KMS-11 (cell line): ENCODE data around the gene S100PBP.
A peak's percentile ranks its signal among the peaks of the same experiment; 100 is the strongest.

Experiments used
- H2AFZ ChIP-seq: fragments of 200-600 bp; sonication (generic); 2 replicates; pipeline ENCODE4 v1.6.1; 2016; ENCODE audit warnings: antibody characterized with exemption, mixed run types, low read depth
- H3K27ac ChIP-seq: fragments of 200-600 bp; sonication (generic); 2 replicates; pipeline ENCODE4 v1.6.1; 2016; ENCODE audit warnings: mild to moderate bottlenecking, mixed run types
- H3K27me3 ChIP-seq: fragments of 200-600 bp; sonication (generic); 2 replicates; pipeline ENCODE4 v1.6.1; 2017; ENCODE audit warnings: mild to moderate bottlenecking, low read depth, mixed run types, moderate library complexity; ENCODE audit not compliant: insufficient read depth
- H3K36me3 ChIP-seq: fragments of 200-600 bp; sonication (generic); 2 replicates; pipeline ENCODE4 v1.6.1; 2017; ENCODE audit warnings: mild to moderate bottlenecking, mixed run types; ENCODE audit not compliant: insufficient read depth
- H3K4me1 ChIP-seq: fragments of 200-600 bp; sonication (generic); 2 replicates; pipeline ENCODE4 v1.6.1; 2016; ENCODE audit warnings: mild to moderate bottlenecking, low read depth, mixed run types; ENCODE audit not compliant: poor library complexity, severe bottlenecking
- H3K4me2 ChIP-seq: fragments of 200-600 bp; sonication (generic); 2 replicates; pipeline ENCODE4 v1.7.0; 2016; ENCODE audit warnings: mild to moderate bottlenecking, mixed run types
- H3K4me3 ChIP-seq: fragments of 200-600 bp; sonication (generic); IDR thresholded peaks from 2 replicates; pipeline ENCODE4 v1.6.1; 2017; ENCODE audit warnings: low read depth, low read length, mixed read lengths; ENCODE audit not compliant: insufficient read depth
- H3K79me2 ChIP-seq: fragments of 200-600 bp; sonication (generic); 2 replicates; pipeline ENCODE4 v1.6.1; 2016; ENCODE audit warnings: low read depth, mixed run types; ENCODE audit not compliant: insufficient read depth
- H3K9ac ChIP-seq: fragments of 200-600 bp; sonication (generic); 2 replicates; pipeline ENCODE4 v1.6.1; 2016; ENCODE audit warnings: mild to moderate bottlenecking, mixed run types
- H4K20me1 ChIP-seq: fragments of 200-600 bp; sonication (generic); 2 replicates; pipeline ENCODE4 v1.6.1; 2016; ENCODE audit warnings: mild to moderate bottlenecking, mixed run types; ENCODE audit not compliant: insufficient read depth
- TF ChIP-seq, protein P1 (sequence below): fragments of 200-600 bp; sonication (generic); conservative IDR thresholded peaks from 2 replicates; pipeline ENCODE4 v1.6.1; 2017; ENCODE audit warnings: low read depth, mild to moderate bottlenecking, antibody characterized with exemption, low read length, moderate library complexity, mixed read lengths

S100PBP gene

DNA sequence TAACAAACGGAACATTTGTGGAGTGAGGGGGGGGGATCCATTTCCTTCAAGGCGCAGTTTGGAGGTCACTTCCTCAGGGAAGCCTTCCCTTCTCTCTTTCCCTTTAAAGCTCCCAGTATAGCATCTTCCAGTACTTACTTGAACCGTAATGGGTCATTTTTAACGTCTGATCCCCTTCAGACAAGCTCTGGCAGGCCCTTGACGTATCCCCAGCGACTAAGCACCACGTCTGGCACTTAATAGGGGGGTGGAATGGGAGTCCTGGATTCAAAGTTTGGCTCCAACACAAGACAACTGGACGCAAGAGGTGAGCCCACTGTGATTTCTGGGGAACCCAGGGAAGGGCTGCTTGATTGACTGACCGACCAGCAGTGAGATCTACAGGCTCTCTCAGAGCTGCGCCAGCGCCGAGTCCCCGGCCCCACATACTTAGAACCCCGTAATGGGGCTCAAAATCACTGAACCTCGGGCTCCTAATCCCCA is 736 bp upstream of the S100PBP start:
- peak overlapping the region; percentile 96 for H3K4me2 ChIP-seq
- 0 out of 2 replicates have a peak, but pooled peaks cover 4% of the 10 kb centered on the region for H3K36me3 ChIP-seq
- peak overlapping the region; percentile 89 for H3K9ac ChIP-seq
- H3K79me2 ChIP-seq = peaks cover 98% of the 10 kb centered on the region
- peaks cover 57% of the 10 kb centered on the region for H3K4me1 ChIP-seq
- peak overlapping the region; percentile 65 for H3K4me3 ChIP-seq
- peak overlapping the region; percentile 26; the same call in 1 of the 2 replicates for H2AFZ ChIP-seq
- peak overlapping the region; percentile 82 for H3K27ac ChIP-seq
- H3K27me3 ChIP-seq = no peaks in the 10 kb centered on the region
- H4K20me1 ChIP-seq = peaks cover 14% of the 10 kb centered on the region
- TF ChIP-seq, protein P1, sequence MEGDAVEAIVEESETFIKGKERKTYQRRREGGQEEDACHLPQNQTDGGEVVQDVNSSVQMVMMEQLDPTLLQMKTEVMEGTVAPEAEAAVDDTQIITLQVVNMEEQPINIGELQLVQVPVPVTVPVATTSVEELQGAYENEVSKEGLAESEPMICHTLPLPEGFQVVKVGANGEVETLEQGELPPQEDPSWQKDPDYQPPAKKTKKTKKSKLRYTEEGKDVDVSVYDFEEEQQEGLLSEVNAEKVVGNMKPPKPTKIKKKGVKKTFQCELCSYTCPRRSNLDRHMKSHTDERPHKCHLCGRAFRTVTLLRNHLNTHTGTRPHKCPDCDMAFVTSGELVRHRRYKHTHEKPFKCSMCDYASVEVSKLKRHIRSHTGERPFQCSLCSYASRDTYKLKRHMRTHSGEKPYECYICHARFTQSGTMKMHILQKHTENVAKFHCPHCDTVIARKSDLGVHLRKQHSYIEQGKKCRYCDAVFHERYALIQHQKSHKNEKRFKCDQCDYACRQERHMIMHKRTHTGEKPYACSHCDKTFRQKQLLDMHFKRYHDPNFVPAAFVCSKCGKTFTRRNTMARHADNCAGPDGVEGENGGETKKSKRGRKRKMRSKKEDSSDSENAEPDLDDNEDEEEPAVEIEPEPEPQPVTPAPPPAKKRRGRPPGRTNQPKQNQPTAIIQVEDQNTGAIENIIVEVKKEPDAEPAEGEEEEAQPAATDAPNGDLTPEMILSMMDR = no peak

DNA sequence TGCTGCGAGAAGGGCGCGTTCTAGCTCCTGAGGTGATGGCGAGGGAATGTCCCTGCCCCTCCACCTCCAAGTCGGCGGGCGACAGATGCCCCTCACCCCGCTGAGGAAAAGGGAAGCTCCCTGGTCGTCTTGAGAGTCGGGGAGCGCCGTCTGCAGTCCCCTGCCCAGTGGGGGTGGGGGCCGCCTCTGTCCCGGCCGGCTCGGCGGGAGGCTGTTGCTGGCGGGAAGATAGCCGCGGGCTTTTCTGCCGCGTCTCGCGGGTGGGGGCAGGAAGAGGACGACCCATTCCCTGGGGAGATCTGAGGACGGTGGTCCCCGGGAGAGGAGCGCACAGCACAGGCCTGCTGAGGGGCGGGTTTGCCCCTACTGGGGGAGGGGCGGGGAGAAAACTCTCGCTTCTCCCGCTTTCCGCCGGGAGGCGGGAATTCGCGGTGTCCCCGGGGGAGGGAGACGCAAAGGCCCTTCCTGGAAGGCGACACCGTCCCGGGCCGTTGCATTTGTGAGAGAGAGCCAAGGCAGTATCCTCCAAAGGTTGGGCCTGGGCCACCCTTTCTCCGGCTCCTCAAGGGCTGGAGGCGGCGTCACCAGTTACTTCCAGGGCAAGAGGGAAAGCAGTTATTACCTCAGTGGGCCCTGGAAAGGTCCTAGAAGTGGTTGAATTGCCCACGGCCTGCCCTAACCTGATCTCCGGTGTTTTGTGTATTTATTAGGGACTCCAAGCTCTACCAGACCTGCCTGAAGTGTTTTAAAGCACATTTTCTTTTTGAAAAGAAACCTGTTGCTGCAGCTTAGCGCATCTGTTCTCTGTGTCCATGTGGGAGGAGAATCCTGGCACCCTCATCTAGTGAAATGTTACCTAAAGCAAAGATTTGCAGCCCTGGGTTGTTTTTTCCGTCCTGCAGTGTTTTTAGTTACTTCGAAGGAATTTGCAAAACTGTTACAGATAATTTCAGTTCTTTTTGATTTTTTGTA is 648 bp downstream of the S100PBP start:
- Histone ChIP-seq H3K4me3 (peak overlapping the region; percentile 71), H3K27me3 (no peaks in the 10 kb centered on the region), H4K20me1 (peaks cover 7% of the 10 kb centered on the region), H3K79me2 (peaks cover 98% of the 10 kb centered on the region), H2AFZ (0 out of 2 replicates have a peak overlapping the region, but pooled peaks have one; percentile 28), H3K36me3 (0 out of 2 replicates have a peak, but pooled peaks cover 4% of the 10 kb centered on the region), H3K4me2 (peak overlapping the region; percentile 94), H3K27ac (peak overlapping the region; percentile 92), H3K9ac (peak overlapping the region; percentile 89), H3K4me1 (peaks cover 65% of the 10 kb centered on the region)
- TF ChIP-seq, protein P1 = no peak

DNA sequence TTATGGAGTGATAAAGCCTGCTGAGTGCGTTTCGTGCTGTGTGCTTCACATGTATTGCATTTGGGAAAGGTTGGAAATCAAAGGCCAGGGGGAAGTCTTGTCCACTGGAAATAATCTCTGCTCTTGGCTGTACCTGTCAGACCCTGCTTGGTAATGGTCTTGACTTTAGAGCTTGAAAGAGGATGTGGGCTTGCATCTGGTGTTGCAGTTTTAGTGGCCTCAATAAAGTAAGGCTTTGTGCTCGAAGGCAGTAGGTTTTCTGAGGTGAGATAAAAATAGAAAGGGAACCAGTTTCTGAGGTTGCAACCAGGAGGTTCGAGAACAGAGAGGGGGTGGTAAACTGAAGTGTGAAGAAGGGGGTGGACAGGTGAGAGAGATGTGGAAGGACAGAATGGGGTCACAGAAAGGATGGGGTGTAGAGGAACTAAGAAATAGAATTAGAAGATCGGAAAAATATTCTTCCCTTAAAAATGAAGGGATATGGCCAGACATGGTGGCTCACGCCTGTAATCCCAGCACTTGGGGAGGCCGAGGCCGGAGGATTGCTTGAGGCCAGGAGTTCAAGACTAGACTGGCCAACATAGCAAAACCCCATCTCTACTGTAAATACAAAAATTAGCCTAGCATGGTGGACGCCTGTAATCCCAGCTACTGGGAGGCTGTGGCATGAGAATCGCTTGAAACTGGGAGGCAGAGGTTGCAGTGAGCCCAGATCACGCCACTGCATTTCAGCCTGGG is 1.5 kb downstream of the S100PBP start:
- Histone ChIP-seq H3K79me2 (peaks cover 98% of the 10 kb centered on the region), H2AFZ (no peak overlapping the region), H3K9ac (peak overlapping the region; percentile 89), H4K20me1 (no peaks in the 10 kb centered on the region), H3K4me3 (no peak overlapping the region), H3K4me2 (peak overlapping the region; percentile 94), H3K27ac (peak overlapping the region; percentile 92), H3K36me3 (0 out of 2 replicates have a peak, but pooled peaks cover 4% of the 10 kb centered on the region), H3K4me1 (peaks cover 63% of the 10 kb centered on the region), H3K27me3 (no peaks in the 10 kb centered on the region)
- TF ChIP-seq, protein P1 = no peak

DNA sequence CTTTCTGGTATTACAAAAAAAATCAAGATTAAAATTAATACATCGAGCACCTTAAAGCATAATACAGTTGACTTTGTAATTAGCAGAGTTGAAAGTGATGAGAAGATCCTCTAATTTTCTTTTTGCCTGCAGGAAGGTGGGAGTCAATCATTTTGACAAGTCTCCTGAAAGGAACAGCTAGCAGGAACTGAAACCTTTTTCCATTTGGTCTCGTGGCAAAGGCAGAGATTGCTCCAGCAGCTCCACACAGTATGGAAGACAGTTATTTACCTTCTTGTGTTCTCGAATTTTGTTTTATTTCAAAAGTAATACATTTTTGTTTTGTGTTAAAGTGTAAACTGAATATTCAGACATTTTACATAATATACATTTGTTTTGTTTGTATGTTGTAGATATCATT is 7.7 kb downstream of the S100PBP start:
- Histone ChIP-seq H2AFZ (no peak overlapping the region), H3K36me3 (peaks cover 7% of the 10 kb centered on the region; the same call in 1 of the 2 replicates), H3K4me2 (no peak overlapping the region), H4K20me1 (no peaks in the 10 kb centered on the region), H3K27me3 (no peaks in the 10 kb centered on the region), H3K9ac (no peak overlapping the region), H3K4me1 (peaks cover 53% of the 10 kb centered on the region), H3K4me3 (no peak overlapping the region), H3K79me2 (peaks cover 58% of the 10 kb centered on the region), H3K27ac (no peak overlapping the region)
- TF ChIP-seq, protein P1 = no peak
